Diencephalon (tissue), 1 donor: ENCODE results near the gene CLCA1. TPM values are rescaled to one million over a fixed set of nuclear protein-coding genes. Genes with fewer than 3 reads are reported as not detected.

ENCODE experiments used
- total RNA-seq: library from RNA; depleted of rRNA; stranded (reverse); fragments of >200 nt; gene quantifications from one replicate; pipeline ENCODE4 v1.2.3, GENCODE V29; 2014

The CLCA1 gene
- not detected for total RNA-seq

GRCh38 chr1:86468501-86468977, at the start of gene CLCA1:
TSS of gene CLCA1 (plus strand) at chr1:86468927. CDS start at chr1:86468972, 45 bp downstream.

GRCh38 chr1:86423873-86424272, 44.9 kb upstream of the CLCA1 start, which contains the start of gene CLCA2:
TSS of gene CLCA2 (plus strand) at chr1:86424171. CDS start at chr1:86424248, 77 bp downstream.

GRCh38 chr1:86546787-86547221, 78.1 kb downstream of the CLCA1 start, which contains the start of gene CLCA4:
TSS of gene CLCA4 (plus strand) at chr1:86547078. CDS start at chr1:86547120, 42 bp downstream.

Other genes starting within 250 kb of the CLCA1 start
- 103 TPM for gene ODF2L, start 72.6 kb upstream of the CLCA1 start, total RNA-seq
- not detected for gene CLCA2, start 44.8 kb upstream of the CLCA1 start, total RNA-seq
- gene CLCA4, start 78.2 kb downstream of the CLCA1 start, total RNA-seq, result not detected
- 164 TPM for gene SH3GLB1, start 235.6 kb downstream of the CLCA1 start, total RNA-seq